T-helper 2 cell treated with Interferon-gamma antibody and Interleukin-4, amounts not matched to agents 100 ng/mL and 5 ng/mL, for 36 hours (primary cell): ENCODE measurements around the gene F12. TPM values are rescaled to one million over a fixed set of nuclear protein-coding genes. Genes with fewer than 3 reads are reported as not detected.
"Not testable (repeated sequence)": the region's sequence is repeated elsewhere in the genome, so short reads cannot be mapped to it uniquely, and the experiment has no call there.

Experiments
- intact Hi-C: fragments of 100-400 bp; cut with micrococcal nuclease; formaldehyde crosslinking; loops from one replicate; pipeline ENCODE4 v1.15.1; 2023
- total RNA-seq: library from RNA; stranded (reverse); gene quantifications from 2 replicates; pipeline ENCODE4 v1.2.3, GENCODE V29; 2022

F12 gene
- total RNA-seq, 1 donor from 2014 or later, result 1.9 TPM

DNA sequence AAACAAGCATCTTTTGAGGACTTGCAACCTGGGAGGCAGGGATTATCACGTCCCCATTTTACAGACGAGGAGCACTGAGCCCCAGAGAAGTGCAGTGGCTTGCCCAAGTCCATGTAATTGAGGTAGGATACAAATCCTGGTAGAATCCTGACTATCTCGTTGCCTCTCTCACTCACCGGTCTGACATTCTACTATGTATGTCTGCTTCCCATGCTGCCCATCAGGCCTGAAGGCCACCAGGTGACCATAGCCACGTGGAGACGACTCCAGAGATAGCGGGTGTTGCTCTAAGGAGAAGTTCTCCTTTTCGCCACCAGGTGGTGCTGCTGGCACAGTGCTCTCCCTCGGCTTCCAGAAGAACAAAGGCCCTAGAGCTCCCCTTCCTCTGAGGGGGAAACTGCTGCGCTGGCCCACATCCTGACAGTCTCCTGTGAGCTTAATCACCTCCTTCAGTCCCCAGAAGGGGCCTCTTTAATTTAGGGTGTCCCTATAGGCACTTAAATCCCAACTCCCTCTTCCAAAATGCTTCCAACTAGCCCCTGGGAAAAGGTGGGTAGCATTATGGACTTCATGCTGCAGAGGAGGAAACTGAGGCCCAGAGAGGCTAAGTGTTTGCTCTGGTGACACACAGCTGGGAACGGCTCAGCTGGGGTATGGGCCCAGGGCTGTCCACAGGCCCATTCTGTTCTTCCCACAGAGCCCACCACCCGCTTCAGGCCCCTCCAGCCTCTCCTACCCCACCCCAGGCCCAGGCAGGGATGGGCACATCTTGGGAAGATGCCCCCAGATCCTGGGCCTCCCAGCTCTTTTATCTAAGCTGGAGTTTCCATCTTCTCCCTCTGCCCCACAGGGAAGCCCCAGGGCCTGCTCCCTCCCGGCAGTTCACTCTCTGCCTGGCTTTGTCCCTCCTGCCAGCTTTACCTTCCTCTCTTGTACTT lies 18.7 kb downstream of the F12 start:
- intact Hi-C loops, result loop anchor here (1.0 to 2.0 kb wide), 4 partner anchors 13 to 111 kb away; partner anchors contain the start of gene PRR7

DNA sequence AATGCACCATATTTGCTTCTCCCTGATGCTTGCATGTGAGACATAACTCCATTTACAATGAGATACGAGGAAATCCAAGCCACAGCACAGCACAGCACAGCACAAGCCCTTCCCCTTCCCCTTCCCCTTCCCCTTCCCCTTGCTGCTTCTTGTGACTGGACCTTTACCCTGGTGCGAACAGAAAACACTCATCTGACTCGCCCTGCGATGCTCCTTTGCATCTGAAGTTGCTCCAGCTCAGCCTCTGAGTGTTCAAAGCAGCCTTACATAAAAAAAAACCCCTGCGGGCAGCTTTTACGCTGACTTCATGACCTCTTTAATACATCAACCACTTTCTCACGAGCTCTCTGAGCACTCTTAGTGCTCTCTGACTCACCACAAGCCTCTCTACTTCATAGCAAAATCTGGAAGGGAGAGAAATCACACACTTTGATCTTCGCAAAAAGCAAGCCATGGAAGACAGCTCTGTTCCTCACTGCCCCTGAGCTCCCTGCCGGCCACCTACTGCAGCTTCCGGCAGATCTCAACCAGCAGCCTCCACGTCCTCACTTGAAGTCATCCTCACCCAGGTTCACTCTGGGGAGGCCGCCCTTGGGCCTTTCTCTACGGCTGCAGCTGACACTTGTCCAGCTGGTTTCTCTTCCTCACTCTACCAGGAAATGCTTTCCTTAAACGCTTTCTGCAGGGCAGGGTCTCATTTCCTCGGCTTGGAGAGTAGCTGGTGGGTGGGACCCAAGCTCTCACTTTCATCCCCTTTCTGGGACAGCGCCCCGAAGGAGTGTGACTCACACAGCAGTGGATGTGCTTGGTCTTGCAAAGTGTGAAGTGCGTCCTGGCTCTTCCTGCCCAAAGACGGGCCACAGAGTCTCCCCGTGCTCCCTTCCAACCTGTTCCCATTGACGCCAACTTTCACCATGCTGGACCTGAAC lies 19.9 kb downstream of the F12 start:
- intact Hi-C loops, result loop anchor here (1.0 to 2.0 kb wide), 4 partner anchors 14 to 112 kb away; partner anchors contain the start of gene PRR7

DNA sequence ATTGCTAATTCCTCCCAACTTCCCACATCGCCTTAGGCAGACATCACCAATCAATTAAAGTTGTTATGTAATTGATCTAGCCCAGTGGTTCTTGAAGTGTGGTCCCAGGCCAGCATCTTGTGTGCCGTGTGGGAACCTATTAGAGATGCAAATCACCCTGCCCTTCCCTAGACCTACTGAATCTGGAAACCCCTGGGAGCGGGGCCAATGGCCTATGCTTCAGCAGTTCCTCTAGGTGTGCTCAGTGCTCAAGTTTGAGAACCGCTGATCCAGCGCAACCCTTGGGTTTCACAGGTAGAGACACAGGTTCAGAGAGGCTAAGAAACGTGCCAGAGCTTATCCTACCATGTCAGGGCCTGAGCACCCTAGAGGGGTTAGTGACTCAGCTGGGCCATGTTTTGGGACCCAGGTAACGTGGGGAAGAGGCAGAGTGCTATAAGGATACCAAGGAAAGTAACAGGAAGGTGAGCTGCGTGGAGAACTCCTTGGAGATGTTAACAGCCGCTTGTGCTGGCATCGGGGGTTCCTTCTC lies 20.8 kb downstream of the F12 start:
- intact Hi-C loops, result no loop called here

DNA sequence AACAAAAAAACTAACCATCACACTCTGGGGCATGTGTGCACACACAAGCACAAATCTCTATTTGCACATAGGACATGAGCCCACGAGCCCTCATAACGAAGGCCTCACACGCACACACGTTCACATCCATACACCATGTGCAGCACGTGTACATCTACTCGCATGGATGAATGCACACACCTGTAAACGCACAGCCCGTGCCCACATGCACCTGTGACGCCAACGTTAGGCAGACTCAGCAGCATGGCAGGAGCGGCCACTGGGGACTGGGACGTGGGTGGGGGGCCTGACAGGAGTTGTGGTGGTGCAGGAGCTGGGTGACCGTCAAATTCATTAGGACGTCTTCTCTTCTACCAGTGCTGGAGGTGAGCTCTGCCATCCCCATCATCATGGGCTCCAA lies 22.0 kb downstream of the F12 start:
- intact Hi-C loops, result no loop called here

DNA sequence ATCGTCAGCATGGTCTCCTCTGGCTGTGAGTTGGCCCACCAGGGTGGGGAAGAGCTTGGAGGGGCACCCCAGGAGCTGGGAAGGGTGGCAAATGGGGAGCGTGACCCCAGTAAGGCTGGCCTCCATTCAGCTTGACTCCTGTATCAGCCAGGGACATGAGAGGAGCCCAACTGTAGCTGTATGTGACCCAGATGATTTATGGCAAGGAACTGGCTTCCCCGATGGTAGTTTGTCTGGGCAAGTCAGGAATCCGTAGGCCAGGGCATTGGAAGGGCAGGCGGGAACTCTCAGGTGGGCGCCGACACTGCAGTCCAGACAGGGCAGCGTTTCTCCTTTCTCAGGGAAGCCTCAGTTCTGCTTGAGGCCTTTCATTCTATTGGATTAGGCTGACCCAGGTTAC lies 22.8 kb downstream of the F12 start:
- intact Hi-C loops, result no loop called here

DNA sequence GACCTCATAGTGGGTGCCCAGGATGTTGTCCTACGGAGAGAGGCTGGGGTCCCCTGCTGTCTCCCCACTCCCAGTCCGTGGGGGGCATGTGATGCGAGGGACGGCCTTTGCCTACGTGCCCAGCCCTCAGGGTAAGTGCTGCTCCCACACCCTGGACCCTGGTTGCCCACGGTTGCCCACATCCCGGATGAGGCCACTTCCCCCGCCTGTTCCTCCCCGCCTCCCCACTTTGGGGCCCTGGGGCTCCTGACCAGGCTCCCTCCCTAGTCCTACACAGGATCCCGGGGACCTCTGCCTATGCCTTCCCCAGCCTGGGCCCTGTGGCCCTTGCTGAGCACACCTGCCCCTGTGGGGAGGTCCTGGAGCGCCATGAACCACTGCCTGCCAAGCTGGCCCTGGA lies 23.6 kb downstream of the F12 start:
- intact Hi-C loops, result no loop called here

DNA sequence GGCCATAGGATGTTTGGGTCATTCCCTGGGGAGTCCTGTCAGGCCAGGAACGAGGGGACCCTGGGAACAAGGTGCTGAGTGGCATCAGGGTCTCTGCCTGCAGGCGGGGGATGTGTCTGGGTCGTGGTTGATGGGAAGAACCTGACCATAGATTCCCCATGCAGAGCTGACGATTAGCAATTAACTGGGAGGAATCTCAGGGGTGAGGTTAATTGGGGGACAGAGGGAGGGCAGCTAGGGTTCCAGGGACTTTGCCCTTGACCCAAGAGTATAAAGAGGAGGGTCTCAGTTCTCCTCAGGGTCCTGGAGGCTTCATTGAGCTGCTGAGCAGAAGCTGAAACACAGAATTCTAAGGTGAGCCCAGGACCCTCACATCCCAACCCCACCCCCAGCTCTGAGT lies 25.2 kb downstream of the F12 start, which contains the start of gene SLC34A1:
Gene SLC34A1, plus strand, starts transcription at position 301 of the 400 bp plus-strand sequence. CDS start 1,308 bp downstream, outside the sequence.
- intact Hi-C loops, result no loop called here

DNA sequence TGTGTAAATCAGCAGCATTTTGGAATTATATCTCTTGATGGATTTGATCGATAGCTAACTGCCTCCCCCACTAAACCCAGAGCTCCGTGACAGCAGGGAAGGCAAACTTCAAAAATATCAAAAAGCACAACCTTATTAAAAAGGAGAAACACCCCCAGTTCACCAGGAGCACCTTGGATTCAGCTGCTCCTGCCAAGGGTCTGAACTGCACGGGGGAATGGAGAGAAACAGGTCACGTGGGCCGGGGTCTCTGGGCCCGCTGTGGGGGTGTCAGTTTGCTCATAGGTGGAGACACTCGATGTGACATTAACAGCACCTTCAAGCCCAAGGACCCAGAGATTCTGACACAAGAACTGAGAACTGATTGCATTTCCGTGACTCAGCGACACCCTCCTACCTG lies 26.2 kb downstream of the F12 start:
- intact Hi-C loops, result no loop called here

DNA sequence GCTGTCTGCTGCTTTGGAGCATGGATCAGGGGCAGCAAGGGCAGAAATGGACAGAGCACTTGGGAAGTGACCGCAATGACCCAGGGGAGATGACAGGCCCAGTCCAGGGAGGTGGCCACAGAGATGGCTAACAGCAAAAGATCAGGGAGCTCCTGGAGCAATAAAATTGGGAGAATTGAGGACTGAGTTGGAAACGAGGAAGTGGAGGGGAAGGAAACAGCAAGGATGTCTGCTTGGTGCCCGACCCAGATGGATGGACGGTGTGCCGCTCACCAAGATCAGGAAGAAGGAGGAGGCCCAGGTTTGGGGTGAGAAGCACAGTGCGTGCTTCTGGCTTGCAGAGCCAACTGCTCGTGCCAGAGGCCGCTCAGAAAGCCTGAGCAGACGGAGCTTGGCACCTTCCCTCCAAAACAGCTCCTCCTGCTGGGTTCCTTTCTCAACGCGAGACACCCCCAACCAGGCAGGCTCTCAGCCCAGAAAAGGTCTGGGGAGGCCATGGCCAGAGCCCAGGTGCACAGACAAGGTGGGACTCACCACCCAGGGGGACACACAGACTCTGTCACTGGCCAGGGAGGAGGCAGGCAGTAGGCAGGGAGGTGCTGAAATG lies 26.8 kb downstream of the F12 start:
- intact Hi-C loops, result loop anchor here (1.0 kb wide), 1 partner anchor 64 kb away; no protein-coding TSS in a partner anchor

DNA sequence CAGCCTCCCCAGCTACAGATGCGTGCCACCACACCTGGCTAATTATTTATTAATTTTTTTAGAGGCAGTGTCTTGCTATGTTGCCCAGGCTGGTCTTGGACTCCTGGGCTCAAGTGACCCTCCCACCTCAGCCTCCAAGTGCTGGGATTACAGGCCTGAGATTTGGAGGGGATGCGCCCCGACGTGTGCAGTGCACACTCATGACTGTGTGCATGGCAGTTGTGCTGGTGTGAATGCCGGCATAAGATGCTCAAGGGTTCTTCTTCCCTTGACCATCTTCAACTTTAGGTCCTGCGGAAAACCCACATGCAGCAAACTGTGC lies 28.6 kb downstream of the F12 start:
- intact Hi-C loops, result no loop called here

DNA sequence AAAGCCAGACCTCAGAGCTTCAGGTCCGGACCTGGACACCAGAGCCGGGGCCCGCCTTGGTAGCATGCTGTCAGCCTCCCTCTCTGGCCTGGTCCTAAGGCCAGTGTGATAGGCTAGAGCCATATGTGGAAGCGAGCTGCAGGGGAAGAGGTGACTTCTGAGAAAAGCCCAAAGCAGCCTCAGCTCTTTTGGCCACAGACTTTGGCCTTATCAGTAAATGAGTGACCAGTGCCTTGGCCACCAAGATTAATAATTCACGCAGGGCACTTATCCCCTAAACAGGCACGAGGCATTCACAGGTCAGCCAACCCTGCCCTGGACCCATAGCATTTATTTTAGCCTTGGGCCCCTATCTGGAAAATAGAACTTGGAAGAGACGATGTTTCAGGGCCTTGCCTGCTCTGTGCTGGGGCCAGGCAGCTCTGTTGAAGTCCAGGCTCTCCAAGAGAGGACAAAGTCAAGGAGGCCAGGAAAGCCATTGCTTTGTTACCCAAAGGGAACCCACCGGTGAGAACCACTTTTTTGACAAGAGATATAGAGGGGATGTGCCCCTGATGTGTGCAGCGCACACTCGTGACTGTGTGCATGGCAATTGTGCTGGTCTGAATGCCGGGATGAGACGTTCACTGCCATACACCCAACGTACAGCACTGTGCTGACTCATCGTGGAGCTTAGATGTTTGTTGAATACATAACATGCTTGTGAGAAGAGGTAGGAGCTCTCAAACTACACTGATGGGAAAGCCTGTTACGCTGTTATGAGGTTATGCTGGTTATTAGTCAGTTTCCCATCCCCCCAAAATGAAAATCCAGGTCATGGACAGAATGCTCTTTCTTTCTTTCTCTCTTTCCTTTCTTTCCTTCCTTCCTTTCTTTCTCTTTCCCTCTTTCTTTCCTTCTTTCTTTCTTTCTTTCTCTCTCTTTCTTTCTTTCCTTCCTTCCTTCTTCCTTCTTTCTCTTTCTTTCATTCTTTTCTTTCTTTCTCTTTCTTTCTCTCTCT lies 30.2 kb downstream of the F12 start:
- intact Hi-C loops, result no loop called here

DNA sequence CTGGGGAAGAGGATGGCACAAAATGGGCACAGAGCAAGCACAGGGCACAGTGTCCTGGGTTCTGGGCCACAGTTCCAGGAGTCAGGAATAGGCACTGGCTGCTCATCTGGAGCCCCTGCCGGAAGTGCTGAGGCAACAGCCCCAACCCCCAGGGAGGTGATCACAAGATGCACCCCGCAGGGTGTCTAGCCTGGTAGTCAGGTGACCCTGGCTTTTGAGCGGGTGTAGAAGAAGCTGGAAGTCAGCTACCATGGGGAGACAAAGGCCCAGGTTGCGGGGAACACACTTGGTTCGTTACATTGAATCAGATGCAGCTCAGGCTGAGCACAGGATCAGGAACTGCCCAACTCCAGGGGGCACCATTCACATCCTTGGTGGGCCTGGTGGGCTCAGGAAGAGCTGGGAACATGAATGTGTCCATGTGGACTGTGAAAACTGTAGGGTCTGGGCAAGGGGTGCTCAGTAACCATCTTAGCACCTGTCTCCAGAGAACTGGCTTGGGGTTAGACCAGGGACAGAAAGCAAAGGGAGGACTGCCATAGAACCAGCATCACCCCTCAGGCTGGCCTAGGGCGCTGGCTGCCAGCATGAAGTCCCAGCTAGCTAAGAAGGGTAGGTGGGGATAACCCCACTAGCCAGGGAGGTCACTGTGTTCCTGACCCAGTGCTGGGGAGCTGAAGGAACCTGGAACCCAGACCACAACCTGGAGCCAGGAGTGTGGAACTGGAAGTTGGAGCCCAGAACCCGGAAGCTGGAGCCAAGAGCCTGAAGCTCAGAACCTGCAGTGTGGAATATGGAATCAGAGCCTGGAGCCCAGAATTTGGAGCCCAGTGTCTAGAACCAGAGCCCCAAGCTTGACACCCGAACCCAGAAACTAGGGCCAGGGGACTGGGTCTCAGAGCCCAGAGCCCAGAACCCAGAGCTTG lies 31.2 kb downstream of the F12 start:
- intact Hi-C loops, result no loop called here

DNA sequence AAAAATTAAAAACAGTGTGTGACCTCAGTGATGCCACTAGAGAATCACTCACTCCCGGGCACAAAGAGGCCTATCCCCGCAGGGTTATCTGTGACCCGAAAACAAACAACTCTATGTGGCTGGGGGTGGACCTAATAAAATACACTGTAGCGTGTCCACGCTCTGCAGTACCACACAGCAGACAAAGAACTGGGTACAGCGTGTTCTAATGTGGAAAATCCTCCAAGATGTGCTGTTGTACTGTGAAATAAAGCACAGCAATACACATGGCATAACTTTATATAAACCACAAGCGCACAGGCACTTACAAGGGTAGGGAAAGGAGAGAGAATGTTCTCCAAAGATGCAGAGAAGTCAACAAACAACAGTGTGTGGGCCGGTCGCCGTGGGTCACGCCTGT lies 33.3 kb downstream of the F12 start:
- intact Hi-C loops, result no loop called here

DNA sequence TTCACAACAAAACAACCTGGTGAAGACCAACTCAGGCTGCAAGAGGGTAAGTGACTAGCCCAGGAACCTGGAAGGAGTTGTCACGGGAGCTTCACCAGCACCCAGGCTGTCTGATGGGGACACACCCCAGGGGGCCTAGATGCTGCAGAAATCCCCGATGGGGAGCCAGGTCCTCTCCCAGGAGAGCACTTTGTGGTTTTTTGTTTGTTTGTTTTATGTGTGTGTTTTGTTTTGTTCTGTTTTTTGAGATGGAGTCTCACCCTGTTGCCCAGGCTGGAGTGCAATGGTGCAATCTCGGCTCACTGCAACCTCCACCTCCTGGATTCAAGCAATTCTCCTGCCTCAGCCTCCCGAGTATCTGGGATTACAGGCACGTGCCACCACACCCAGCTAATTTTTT lies 33.8 kb downstream of the F12 start:
- intact Hi-C loops, result not testable (repeated sequence)

DNA sequence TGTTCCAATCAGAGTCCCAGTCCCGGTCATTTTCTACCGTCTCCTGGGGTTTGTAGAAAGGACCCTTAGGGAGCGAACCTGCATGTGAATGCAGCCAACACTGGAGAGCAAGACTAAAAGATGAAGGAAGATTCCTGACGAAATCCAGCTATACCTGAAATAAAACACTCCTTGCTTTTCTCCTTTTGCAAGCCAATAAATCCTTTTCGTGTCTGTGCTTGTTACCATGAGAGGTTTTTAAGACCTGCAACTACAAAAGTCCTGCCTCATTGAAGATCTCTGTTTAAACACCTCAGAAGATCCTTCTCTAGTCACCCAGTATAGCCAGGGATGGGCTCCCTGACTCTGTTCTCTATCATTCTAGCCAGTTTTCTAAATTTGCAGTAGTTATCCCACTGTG lies 35.2 kb downstream of the F12 start:
- intact Hi-C loops, result no loop called here

DNA sequence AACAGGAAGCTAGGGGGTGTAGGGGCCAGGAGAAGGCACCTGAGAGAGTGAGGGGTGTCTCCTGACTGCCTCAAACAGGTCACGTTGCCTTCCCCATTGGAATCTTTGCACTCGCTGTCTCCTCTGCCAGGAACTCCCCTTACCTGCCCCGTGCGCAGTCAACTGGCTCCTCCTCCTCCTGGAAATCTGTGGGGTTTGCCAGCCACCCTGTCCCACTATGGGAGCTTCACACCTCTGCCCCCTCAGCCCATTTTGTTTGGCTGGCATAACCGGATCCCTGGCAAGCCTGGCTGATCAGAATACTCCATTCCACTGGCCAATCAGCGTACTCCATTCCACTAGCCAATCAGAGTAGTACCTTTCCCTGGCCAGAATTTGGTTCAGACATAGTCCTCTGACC lies 35.6 kb downstream of the F12 start:
- intact Hi-C loops, result no loop called here

DNA sequence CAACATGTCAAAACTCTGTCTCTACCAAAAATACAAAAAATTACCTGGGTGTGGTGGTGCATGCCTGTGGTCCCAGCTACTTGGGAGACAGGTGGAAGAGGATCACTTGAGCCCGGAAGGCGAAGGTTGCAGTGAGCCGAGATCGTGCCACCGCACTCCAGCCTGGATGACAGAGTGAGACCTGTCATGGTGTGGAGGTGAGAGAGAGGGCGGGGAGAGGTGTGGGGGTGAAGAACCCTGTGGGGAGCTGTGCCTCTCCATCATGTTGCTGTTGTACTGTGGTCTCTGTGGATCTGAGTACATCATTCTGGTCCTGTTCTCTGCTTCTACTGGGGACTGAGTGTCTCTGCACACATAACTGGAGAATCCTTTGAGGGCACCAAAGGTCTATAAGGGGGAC lies 36.5 kb downstream of the F12 start:
- intact Hi-C loops, result no loop called here

DNA sequence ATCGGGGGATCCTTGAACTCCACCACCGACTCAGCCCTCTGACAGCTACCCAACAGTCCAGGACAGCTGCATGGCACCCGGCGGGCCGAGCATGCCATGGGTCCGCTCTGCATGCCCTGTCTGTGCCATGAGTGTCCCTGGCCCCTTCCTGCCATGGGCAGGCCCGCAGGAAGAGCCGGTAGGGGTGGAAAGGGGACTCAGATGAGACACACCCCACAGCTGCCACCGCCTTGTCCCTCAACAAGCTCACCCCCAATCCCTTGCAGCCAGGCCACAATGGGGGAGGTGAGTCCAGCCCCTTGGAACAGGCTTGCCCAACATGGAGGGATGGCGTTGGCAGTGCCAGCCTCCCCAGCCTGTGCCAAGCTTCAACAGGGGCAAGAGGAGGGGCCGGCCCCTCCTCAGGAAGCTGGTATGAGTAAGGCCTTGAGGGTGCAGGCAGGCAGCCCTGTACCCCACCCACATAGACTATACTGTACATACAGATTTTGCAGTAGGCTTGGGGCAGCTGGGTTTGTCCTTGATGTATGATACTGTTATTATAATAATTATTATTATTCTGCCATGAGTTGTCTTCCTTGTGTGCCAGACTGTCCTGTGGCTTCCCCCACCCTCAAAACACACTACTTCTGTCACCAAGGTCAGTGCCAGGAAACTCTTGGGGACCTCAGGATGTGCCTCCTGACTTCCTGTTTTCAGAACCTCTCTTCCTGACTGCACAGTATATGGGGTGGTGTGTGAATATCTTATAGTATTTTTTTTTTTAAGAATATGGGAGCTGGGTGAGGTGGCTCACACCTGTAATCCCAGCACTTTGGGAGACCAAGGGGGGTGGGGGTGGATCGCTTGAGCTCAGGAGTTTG lies 37.1 kb downstream of the F12 start:
- intact Hi-C loops, result no loop called here
